Smooth muscle cell of the brain vasculature (primary cell): Measurements from ENCODE around the gene UTP14A.

ENCODE experiments used
- DNase-seq: peaks from one replicate; pipeline ENCODE4 v3.0.0-alpha.2; 2012; ENCODE audit warnings: low read depth, low spot score

UTP14A gene

DNA sequence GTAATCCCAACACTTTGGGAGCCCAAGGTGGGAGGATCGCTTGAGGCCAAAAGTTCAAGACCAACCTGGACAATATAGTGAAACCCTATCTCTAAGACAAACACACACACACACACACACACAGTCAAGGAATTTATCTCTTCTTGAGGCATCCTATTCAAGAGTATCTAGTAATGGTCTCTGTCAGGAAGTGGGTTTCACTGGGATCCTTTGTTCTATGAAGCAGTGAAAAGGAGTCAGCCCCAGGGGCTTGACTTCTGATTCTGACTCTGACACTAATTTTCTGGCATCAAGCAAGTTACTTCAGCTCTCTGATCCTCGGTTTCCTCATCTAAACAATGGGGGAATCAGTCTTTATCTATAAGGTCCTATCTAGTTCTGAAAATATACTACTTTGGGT, 34.8 kb downstream of the UTP14A start:
- DNase-seq, result no peak

DNA sequence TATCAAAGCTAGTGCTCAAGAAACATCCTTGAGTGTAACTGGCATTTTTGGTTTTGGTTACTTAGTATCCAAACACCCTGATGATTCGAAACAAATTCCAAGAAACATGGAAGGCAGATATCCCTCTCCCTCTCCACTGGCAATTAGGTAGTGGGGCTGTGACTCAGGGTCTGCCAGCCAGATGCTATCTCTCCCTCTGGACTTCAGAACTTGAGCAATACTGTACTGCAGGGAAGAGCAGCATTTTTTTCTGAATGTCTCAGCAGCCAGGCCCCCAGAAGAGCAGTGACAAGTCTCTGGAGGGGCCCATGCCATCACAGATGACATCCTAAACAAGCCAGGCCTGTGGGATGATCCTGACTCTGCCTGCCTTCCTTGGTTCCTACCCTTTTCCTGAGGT, 39.2 kb downstream of the UTP14A start:
- no peak for DNase-seq

DNA sequence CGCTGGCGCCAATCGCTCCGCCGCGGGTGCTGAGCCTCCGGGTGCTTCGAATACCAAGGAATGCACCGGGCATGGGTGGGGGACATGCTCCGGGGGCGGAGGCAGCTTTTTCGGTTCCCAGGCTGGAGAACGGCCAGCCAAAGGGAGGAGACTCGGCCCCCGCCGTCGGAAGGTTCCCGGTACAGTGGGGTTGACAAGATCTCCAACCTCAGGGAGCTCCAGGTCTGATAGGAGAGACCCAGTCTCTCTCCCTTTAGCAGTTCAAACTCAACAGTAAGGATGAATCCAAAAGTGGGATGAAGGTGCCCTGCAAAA, 47.3 kb downstream of the UTP14A start:
- DNase-seq, result no peak

DNA sequence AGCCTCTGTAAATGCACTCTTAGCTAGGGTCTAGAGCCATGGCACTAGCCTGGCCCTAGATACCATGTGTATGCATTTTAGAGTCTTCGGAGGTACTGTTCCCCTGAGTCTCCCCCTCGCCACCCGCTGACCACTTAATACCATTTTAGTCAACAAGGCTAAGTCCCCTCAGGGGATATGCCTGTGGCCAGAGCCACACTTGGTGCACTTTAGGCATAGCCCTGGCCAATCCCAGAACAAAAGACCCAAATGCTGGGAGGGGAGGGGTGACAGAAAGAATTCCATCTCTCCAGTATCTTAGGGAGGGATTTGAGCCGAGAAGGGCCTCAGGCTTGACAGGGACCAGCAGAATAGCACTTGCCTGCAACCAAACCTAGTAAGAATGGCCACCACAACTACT, 47.9 kb downstream of the UTP14A start:
- DNase-seq, result no peak

DNA sequence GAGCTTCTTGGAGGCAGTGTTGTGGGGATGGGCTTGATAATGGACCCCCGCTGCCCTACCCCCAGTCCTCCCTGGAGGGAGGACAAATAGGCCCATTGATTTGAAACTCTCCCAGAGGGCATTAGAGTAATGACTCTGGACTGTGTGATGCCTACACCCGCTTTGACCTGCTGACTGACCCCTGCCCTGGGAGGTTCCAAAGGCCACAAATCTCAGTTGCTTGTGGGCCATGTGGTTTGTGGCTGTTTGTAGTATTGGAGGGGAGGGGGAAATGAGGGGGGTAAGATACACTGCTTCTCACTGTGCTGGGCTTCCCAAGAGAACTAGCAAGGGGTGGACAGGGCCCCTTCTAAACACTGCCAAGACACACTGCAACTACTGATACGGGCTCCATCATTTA, 48.8 kb downstream of the UTP14A start:
- DNase-seq, result no peak

DNA sequence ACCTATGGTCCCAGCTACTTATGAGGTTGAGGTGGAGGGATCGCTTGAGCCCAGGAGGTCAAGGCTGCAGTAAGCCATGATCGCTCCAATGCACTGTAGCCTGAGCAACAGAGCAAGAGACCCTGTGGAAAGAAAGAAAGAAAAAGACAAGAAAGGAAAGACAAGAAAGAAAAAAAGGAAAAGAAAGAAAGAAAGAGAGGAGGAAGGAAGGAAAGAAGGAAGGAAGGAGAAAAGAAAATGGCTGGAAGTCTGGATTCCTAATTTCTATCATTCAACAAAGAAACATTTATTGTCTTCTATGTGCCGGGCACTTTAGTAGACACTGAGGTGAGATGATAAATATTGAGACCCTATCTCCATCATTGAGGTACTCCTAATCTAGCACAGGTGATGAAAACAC, 49.7 kb downstream of the UTP14A start:
- DNase-seq, result no peak

DNA sequence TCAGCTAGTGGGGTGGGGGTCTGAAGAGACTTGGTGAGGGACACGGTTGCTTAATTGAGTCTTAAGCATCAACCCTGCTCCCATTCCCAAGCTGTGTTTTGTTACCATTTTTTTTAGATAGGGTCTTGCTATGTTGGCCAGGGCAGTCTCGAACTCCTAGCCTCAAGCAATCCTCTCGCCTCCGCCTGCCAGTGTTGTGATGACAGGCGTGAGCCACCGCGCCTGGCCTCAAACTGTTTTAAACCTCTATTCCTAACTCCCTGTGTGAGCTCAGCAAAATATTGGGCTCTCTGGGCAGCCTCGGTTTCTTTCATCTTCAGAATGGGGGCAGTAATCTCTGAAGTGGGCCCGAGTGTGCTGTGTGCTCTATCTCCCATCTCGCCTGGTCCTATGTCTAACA, 50.2 kb downstream of the UTP14A start:
- no peak for DNase-seq

DNA sequence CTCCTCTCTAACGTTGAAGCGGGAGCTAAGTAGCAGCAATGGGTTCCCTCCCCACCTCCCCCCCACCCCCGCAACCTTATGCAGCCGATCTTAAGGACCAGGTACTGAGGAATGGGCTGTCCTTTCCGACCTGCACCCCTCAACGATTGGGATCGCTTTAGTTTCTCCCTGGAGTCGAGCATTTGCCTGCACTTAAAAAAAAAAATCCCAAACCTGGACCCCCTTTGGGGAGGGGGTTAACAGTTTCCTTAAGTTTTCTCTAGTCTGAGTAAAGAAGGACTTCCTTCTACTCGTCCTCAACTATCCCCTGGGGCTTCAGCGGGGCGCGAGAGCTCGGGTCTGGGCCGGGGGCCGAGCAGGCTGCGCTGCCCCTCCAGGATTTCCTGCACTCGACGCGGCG, 50.8 kb downstream of the UTP14A start:
- no peak for DNase-seq

DNA sequence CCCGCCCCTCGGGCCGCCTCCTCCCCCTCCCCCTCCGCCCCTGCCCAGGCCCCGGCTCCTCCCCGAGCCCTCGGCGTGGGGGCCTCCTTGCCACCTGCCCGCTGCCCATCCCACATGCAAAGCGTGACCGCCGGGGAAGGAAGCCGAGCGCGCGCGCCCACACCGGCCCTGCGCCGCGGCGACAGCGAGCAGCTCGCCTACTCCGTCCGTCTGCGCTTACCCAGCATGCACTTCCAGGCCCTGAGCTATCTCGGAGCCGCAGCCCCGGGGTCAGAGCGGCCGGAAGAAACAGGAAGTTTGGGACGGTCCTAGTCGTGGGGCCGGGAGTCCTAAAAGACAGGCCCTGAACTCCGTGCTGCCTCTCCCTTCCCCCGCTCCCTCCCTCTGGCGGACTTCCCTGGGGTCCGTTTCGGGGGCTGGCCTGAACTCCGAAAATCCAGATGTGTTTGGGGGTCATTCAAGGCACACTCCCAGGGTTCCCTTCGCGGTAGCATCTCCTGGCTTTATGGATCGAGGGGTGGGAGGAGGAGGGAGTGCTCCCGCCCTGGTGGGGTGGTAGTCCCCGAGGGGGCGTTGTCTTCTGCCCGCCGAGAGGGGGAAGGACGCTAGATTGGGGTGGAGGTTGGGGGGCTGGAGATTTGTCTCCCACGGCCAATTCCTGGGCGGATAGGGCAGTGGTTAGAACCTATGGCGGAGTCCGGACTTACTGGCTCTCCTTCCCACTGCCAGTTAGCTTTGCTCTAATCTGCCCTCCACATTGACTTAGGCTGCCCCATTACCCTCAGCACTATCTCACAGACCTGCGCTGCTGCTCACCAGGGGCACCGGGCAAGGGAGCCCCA, 51.5 kb downstream of the UTP14A start:
- no peak for DNase-seq

DNA sequence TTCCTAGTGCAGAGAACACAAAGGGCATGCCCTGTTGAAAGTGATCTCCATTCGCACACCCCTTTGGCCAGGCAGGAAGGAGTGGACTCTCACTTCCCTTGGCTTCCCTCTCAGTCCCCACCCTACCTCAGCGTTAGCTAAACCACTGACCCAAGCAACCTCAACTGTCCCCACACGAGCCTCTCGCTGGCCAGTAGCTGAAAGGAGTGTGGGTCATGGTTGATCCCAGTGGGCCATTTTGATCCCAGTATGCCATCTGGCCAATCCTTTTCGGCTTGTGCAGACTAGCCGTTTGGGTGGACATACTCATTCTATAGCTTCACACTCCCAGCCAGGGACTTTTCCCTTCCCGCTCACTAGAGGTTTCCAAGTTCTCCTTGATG, 52.1 kb downstream of the UTP14A start:
- DNase-seq, result no peak

DNA sequence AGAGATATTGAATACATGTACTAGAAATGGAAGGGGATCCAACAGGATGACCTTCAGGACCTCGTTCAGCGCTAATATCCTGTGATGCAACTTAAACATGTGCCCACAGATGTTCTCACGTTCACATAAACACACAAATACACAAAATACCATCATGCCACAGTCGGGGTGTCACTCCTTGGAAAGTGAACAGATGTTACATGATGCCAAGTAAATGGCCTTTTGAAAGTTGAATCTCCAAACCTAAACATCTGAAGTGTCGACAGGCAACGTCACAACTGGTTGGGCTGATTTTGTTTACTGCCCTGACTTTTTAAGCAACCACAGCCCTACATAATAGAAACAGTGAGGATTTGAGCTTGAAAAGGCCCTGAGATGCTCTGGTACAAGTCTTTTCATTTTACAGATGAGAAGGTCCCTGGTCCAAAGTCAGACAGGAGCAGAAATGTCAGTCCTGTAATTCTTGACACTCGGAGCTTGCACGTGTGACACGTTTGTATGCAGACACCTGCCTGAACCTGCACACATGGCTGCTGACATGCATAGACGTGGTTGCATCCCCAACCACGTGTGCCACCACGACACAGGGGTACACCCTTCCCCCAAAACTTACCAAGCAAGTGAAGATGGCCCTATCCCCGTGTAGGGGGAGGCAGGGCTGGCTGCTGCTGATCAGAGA, 53.0 kb downstream of the UTP14A start:
- DNase-seq, result no peak

DNA sequence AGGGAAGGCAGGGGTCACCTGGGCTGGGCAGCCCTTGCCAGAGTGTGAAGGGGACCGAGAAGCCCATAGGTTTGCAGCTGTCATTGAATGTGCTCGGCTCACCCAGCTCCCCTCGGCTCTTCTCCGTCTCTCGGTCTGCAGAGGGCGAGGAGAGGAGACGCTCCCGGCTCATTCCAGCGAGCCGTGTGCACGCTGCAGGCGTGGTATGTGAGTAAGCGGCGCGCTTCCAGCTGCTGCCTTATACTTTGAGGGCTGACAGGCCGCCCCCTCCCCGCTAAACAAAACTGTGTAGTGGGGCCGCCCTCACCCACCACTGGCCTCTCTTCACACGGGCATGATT, 53.5 kb downstream of the UTP14A start:
- no peak for DNase-seq

DNA sequence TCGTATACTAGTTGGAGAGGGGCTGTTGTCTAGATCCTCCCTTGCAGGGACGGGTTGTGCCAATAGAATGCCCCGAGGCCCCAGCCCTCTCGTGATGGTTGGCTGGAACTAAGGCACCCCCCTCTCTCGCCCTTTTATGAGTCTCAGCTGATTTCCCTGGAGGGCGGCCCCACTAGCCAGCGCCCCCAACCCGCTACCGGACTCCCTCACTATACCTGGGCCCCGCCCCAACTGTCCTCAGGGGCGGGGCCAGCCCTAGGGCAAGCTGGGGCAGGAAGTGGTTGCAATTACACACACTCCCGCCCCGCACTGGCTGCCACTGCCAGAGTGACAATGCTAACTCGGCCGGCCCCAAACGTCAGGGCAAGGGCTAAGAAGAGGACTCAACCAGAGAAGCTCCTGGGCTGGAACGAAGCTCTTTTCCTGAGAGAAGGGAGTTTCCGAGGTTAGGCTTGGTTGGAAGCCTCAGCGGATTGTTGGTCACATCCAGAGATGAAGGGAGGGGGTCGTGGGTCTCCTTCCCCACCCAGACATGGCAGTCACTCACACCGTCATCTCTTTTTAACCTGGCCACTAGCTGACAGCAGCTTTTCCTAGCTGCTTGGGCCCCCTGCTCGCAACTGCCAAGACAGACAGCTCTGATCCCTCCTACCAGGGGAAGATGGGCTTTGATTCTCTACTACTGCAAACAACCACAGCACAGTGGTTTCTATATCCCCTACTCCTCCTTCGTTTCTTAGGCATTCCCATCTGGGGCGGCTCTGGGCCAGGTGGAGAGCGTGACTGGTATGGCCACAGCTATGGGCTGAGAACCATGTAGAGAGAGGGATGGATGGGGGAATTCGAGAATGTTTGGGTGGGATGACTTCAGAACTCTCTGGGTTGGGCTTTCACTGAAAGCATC, 55.5 kb downstream of the UTP14A start:
- no peak for DNase-seq

DNA sequence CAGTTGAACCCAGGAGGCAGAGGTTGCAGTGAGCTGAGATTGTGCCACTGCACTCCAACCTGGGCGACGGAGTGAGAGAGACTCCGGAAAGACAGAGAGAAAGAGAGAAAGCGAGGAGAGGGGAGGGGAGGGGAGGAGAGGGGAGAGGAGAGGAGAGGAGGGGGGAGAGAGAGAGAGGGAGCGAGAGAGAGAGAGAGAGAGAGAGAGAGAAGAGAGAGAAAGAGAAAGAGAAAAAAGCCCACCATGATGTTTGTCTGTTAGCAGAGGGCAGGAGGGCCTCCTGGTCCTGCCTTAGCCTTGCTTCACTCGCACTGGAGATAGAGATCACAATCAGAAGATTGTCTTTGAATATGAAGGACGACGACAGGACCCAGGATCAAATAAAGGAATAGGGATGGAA, 57.8 kb downstream of the UTP14A start:
- no peak for DNase-seq

DNA sequence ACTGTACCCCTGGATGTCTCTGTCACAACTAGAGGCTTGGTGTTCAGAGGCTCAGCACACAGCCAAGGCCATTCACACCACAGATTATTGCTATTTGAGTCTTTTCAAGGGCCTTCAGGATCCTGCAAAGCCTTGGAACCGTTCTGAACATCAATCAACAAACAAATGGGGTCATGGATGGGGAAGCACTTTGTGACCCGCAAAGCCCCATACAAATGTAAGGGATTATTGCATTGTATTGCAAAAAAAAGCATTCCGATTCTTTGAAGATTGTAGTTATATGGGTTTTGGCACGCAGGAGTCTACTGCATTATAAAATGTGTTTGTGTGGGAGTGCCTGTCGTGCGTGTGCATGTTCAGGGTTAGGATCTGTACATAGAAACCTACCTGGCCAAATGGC, 59.2 kb downstream of the UTP14A start:
- DNase-seq, result no peak

DNA sequence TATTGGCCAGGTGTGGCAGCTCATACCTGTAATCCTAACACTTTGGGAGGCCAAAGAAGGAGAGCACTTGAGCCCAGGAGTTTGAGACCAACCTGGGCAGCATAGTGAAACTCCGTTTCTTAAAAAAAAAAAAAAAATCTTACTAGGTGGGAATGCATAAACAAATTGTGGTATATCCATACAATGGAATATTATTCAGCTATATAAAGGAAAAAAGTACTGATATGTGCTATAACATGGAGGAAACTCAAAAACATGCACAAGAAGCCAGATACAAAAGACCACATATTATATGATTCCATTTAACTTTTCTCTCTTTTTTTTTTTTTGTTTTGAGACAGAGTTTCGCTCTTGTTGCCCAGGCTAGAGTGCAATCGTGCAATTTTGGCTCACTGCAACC, 63.0 kb downstream of the UTP14A start:
- no peak for DNase-seq

DNA sequence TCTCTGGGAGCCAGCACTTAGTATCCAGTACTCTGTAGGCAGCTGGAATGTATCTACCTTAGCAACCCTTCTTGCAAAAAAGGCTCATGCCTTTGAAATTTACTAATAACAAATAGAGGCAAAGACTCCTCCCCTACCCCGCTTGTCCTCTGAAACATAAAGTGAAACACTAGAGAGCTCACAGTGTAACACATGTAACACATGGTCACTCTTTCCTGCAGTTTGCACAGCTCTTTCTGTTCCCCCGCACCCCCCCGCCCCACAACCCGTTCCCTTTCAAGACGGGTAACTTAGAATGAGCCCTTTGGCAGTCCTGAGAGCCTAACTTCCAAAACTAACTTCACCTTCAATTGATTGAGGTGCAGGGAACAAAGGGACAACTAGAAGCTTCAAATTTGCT, 70.5 kb downstream of the UTP14A start:
- no peak for DNase-seq
